H9 (cell line): ENCODE measurements around the gene ADI1. TPM values are rescaled to one million over a fixed set of nuclear protein-coding genes. Genes with fewer than 3 reads are reported as not detected.

ENCODE experiments used
- DNase-seq: peaks from one replicate; pipeline ENCODE4 v3.0.0-alpha.2; 2017
- H2AFZ ChIP-seq: one replicate; pipeline ENCODE4 v1.6.1; 2013; ENCODE audit warnings: mild to moderate bottlenecking, low read length, control low read depth, moderate library complexity
- H2AK5ac ChIP-seq: 2 replicates; pipeline ENCODE4 v1.6.1; 2013; ENCODE audit warnings: low read length, control low read depth, mixed read lengths; ENCODE audit not compliant: insufficient read length
- H2BK120ac ChIP-seq: one replicate; pipeline ENCODE4 v1.6.1; 2013; ENCODE audit warnings: low read depth, mild to moderate bottlenecking, low read length, control low read depth, inconsistent platforms; ENCODE audit not compliant: poor library complexity, severe bottlenecking
- H2BK12ac ChIP-seq: 2 replicates; pipeline ENCODE4 v1.6.1; 2013; ENCODE audit warnings: low read length, control low read depth, mixed read lengths, low read depth; ENCODE audit not compliant: insufficient read length
- H2BK15ac ChIP-seq: 2 replicates; pipeline ENCODE4 v1.6.1; 2013; ENCODE audit warnings: low read depth, low read length, control low read depth
- H2BK20ac ChIP-seq: one replicate; pipeline ENCODE4 v1.6.1; 2013; ENCODE audit warnings: low read depth, mild to moderate bottlenecking, low read length, control low read depth, inconsistent platforms; ENCODE audit not compliant: poor library complexity, severe bottlenecking
- H2BK5ac ChIP-seq: 2 replicates; pipeline ENCODE4 v1.6.1; 2013; ENCODE audit warnings: low read length, control low read depth, mixed read lengths; ENCODE audit not compliant: insufficient read length
- H3K14ac ChIP-seq: 2 replicates; pipeline ENCODE4 v1.6.1; 2013; ENCODE audit warnings: low read length, control low read depth; ENCODE audit not compliant: insufficient read depth
- H3K18ac ChIP-seq: 2 replicates; pipeline ENCODE4 v1.6.1; 2013; ENCODE audit warnings: low read depth, mild to moderate bottlenecking, mixed read lengths, low read length, control low read depth; ENCODE audit not compliant: insufficient read length
- H3K23ac ChIP-seq: 2 replicates; pipeline ENCODE4 v1.6.1; 2013; ENCODE audit warnings: low read length, control low read depth, mixed read lengths, low read depth; ENCODE audit not compliant: insufficient read length
- H3K23me2 ChIP-seq: 2 replicates; pipeline ENCODE4 v1.6.1; 2013; ENCODE audit warnings: low read depth, mild to moderate bottlenecking, mixed read lengths, low read length, control low read depth; ENCODE audit not compliant: insufficient read length, poor library complexity, severe bottlenecking
- H3K27ac ChIP-seq: 2 replicates; pipeline ENCODE4 v1.5.1; 2013; ENCODE audit warnings: low read length, control low read depth, mixed read lengths, low read depth; ENCODE audit not compliant: insufficient read length
- H3K27me3 ChIP-seq: 2 replicates; pipeline ENCODE4 v1.6.1; 2013; ENCODE audit warnings: low read length, control low read depth, inconsistent platforms; ENCODE audit not compliant: insufficient read depth
- H3K4ac ChIP-seq: 2 replicates; pipeline ENCODE4 v1.6.1; 2013; ENCODE audit warnings: low read depth, mild to moderate bottlenecking, control low read depth, inconsistent platforms, low read length, moderate library complexity
- H3K4me1 ChIP-seq: 2 replicates; pipeline ENCODE4 v1.6.1; 2013; ENCODE audit warnings: low read length, control low read depth, inconsistent platforms; ENCODE audit not compliant: insufficient read depth
- H3K4me2 ChIP-seq: 2 replicates; pipeline ENCODE4 v1.6.1; 2013; ENCODE audit warnings: low read length, control low read depth, mixed read lengths; ENCODE audit not compliant: insufficient read length, insufficient read depth
- H3K56ac ChIP-seq: 2 replicates; pipeline ENCODE4 v1.6.1; 2013; ENCODE audit warnings: low read depth, mild to moderate bottlenecking, mixed read lengths, low read length, control low read depth; ENCODE audit not compliant: insufficient read length
- H3K79me1 ChIP-seq: 2 replicates; pipeline ENCODE4 v1.6.1; 2013; ENCODE audit warnings: low read depth, mild to moderate bottlenecking, moderate library complexity, low read length, control low read depth, inconsistent platforms; ENCODE audit not compliant: insufficient read depth, poor library complexity, severe bottlenecking
- H3K79me2 ChIP-seq: 2 replicates; pipeline ENCODE4 v1.6.1; 2013; ENCODE audit warnings: low read length, control low read depth, inconsistent platforms; ENCODE audit not compliant: insufficient read depth
- H3K9ac ChIP-seq: 2 replicates; pipeline ENCODE4 v1.6.1; 2013; ENCODE audit warnings: low read length, control low read depth, mixed read lengths; ENCODE audit not compliant: insufficient read length; ENCODE audit errors: extremely low read depth
- H3K9me3 ChIP-seq: one replicate; pipeline ENCODE4 v1.6.1; 2013; ENCODE audit warnings: low read depth, low read length, inconsistent platforms; ENCODE audit not compliant: control insufficient read depth
- H3T11ph ChIP-seq: one replicate; pipeline ENCODE4 v1.6.1; 2013; ENCODE audit warnings: mild to moderate bottlenecking, low read length, control low read depth, inconsistent platforms
- H4K20me1 ChIP-seq: one replicate; pipeline ENCODE4 v1.6.1; 2013; ENCODE audit not compliant: control insufficient read depth, insufficient read length, insufficient read depth
- H4K5ac ChIP-seq: 2 replicates; pipeline ENCODE4 v1.6.1; 2013; ENCODE audit warnings: low read depth, mild to moderate bottlenecking, mixed read lengths, low read length, control low read depth; ENCODE audit not compliant: insufficient read length
- H4K8ac ChIP-seq: replicated peaks from 2 replicates; pipeline ENCODE4 v1.6.1; 2013; ENCODE audit warnings: low read length, control low read depth, mixed read lengths, low read depth; ENCODE audit not compliant: insufficient read length
- H4K91ac ChIP-seq: 2 replicates; pipeline ENCODE4 v1.6.1; 2013; ENCODE audit warnings: low read depth, mild to moderate bottlenecking, moderate library complexity, mixed read lengths, low read length, control low read depth; ENCODE audit not compliant: insufficient read length
- H3K27ac Mint-ChIP-seq, 3 experiments: 2 replicates in 2 of 3; 3 replicates in 1 of 3; pipeline ENCODE4 v1.8.0; 2020 to 2021; ENCODE audit warnings: mixed read lengths in 3 of 3, mild to moderate bottlenecking in 1 of 3, moderate library complexity in 1 of 3
- H3K27me3 Mint-ChIP-seq: 2 replicates; pipeline ENCODE4 v1.8.0; 2021; ENCODE audit warnings: low read depth, mild to moderate bottlenecking, moderate library complexity, mixed read lengths
- H3K36me3 Mint-ChIP-seq, 3 experiments: 2 replicates in 2 of 3; 3 replicates in 1 of 3; pipeline ENCODE4 v1.8.0; 2020 to 2021; ENCODE audit warnings: low read depth in 3 of 3, mixed read lengths in 3 of 3; ENCODE audit not compliant: insufficient read depth in 1 of 3
- H3K4me1 Mint-ChIP-seq, 2 experiments: 2 replicates each; pipeline ENCODE4 v1.8.0; 2020; ENCODE audit warnings: mixed read lengths in 2 of 2
- H3K4me3 Mint-ChIP-seq, 2 experiments: 2 replicates in 1 of 2; 3 replicates in 1 of 2; pipeline ENCODE4 v1.8.0; 2020 to 2021; ENCODE audit warnings: mild to moderate bottlenecking in 2 of 2, mixed read lengths in 2 of 2, moderate library complexity in 1 of 2
- H3K9me3 Mint-ChIP-seq, 2 experiments: 2 replicates in 1 of 2; 3 replicates in 1 of 2; pipeline ENCODE4 v1.8.0; 2020; ENCODE audit warnings: mild to moderate bottlenecking in 2 of 2, mixed read lengths in 2 of 2, moderate library complexity in 1 of 2
- CTCF ChIP-seq: fragments of 200-600 bp; sonication (generic); conservative IDR thresholded peaks from 3 replicates; pipeline ENCODE4 v1.8.0; 2021; ENCODE audit warnings: antibody characterized with exemption, mild to moderate bottlenecking
- WGBS: extraction: QIAGEN DNeasy Blood & Tissue Kit; methylation state at CpG from one replicate; pipeline ENCODE4 v1.1.7; 2013; ENCODE audit warnings: missing lambda C conversion rate, low lambda C conversion rate, mixed read lengths; ENCODE audit not compliant: insufficient read length; ENCODE audit errors: extremely low coverage; 5-methylcytosine and 5-hydroxymethylcytosine counted together
- total RNA-seq: library from RNA; stranded (reverse); gene quantifications from 2 replicates; pipeline ENCODE4 v1.2.1, GENCODE V29; 2021

The ADI1 gene
- total RNA-seq, 1 experiment from 2014 or later, result 23.4 TPM

GRCh38 chr2:3463186-3463835 is 56.0 kb downstream of the ADI1 start:
- no peaks in the 10 kb centered on the region for H3K79me2 ChIP-seq
- no peak overlapping the region for H3K56ac ChIP-seq
- Mint-ChIP-seq H3K36me3 (peaks cover 14 to 25% (median 22%) of the 10 kb centered on the region in 3 experiments; a peak in 6 of 7 replicates), H3K4me1 (peaks cover 18 to 31% of the 10 kb centered on the region in 2 experiments), H3K9me3 (no peaks in the 10 kb centered on the region), H3K4me3 (no peak overlapping the region; a peak in 1 of 5 replicates), H3K27ac (peak overlapping the region in 1 of 3 experiments; percentile 34; a peak in 2 of 7 replicates), H3K27me3 (no peaks in the 10 kb centered on the region)
- H3K4me2 ChIP-seq, result no peak overlapping the region
- no peak overlapping the region for H3K9ac ChIP-seq
- H3K9me3 ChIP-seq, result no peaks in the 10 kb centered on the region
- H3K4ac ChIP-seq, result no peak overlapping the region
- no peak overlapping the region for H2AFZ ChIP-seq
- no peak overlapping the region for H3T11ph ChIP-seq
- no peak overlapping the region for H2BK15ac ChIP-seq
- H2BK12ac ChIP-seq, result no peak overlapping the region
- H3K27ac ChIP-seq, result no peak overlapping the region
- H4K20me1 ChIP-seq, result no peaks in the 10 kb centered on the region
- no peak overlapping the region for H2AK5ac ChIP-seq
- no peak overlapping the region for H3K14ac ChIP-seq
- H3K27me3 ChIP-seq, result no peaks in the 10 kb centered on the region
- no CpG with 5 or more reads among the region's 25 CpGs for WGBS
- no peak overlapping the region for H2BK5ac ChIP-seq
- H4K8ac ChIP-seq, result no peak overlapping the region
- H3K23me2 ChIP-seq, result no peaks in the 10 kb centered on the region
- no peak for TF ChIP-seq CTCF
- no peak overlapping the region for H2BK20ac ChIP-seq
- H3K18ac ChIP-seq, result no peak overlapping the region
- no peak overlapping the region for H4K5ac ChIP-seq
- H2BK120ac ChIP-seq, result no peak overlapping the region
- no peak overlapping the region for H4K91ac ChIP-seq
- H3K23ac ChIP-seq, result no peak overlapping the region
- H3K4me1 ChIP-seq, result no peaks in the 10 kb centered on the region
- no peaks in the 10 kb centered on the region for H3K79me1 ChIP-seq
- no peak for DNase-seq
